PFSK-1 (cell line): ENCODE results near the gene PANK4.

Experiments
- FOXP2 ChIP-seq: optimal IDR thresholded peaks from 2 replicates; pipeline ENCODE3; 2011; ENCODE audit warnings: borderline replicate concordance, control low read depth, inconsistent platforms; ENCODE audit not compliant: insufficient read depth; ENCODE audit errors: extremely low read length, extremely low read depth
- POLR2AphosphoS5 ChIP-seq: IDR thresholded peaks from 2 replicates; pipeline ENCODE4 v1.6.1; 2012; ENCODE audit warnings: low read depth, mild to moderate bottlenecking, control low read depth, low read length, moderate library complexity
- SIN3A ChIP-seq: IDR thresholded peaks from 2 replicates; pipeline ENCODE4 v1.6.1; 2012; ENCODE audit warnings: mild to moderate bottlenecking, low read length, moderate library complexity, borderline replicate concordance; ENCODE audit not compliant: insufficient read depth
- TAF1 ChIP-seq: IDR thresholded peaks from 2 replicates; pipeline ENCODE4 v1.6.1; 2012; ENCODE audit warnings: low read length, control low read depth, borderline replicate concordance; ENCODE audit not compliant: insufficient read depth
- TF ChIP-seq, protein P1 (sequence below), 2 experiments: IDR thresholded peaks; 2 replicates each; pipeline versions ENCODE4 v1.6.1 to v1.8.0; 2011 to 2012; ENCODE audit warnings: low read depth in 2 of 2, low read length in 2 of 2, control low read depth in 1 of 2, inconsistent platforms in 1 of 2, mild to moderate bottlenecking in 1 of 2, moderate library complexity in 1 of 2; ENCODE audit not compliant: insufficient read depth in 1 of 2

DNA sequence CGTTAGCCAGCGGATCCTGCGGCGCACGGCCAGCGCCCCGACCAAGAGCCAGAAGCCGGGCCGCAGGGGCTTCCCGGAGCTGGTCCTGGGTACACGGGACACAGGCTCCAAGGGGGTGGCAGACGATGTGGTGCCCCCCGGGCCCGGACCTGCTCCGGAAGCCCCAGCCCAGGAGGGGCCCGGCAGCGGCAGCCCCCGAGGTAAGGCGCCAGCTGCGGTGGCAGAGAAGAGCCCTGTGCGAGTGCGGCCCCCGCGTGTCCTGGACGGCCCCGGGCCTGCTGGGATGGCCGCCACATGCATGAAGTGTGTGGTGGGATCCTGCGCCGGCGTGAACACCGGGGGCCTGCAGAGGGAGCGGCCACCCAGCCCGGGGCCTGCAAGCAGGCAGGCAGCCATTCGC, 24.2 kb downstream of the PANK4 start:
- TF ChIP-seq, protein P1, sequence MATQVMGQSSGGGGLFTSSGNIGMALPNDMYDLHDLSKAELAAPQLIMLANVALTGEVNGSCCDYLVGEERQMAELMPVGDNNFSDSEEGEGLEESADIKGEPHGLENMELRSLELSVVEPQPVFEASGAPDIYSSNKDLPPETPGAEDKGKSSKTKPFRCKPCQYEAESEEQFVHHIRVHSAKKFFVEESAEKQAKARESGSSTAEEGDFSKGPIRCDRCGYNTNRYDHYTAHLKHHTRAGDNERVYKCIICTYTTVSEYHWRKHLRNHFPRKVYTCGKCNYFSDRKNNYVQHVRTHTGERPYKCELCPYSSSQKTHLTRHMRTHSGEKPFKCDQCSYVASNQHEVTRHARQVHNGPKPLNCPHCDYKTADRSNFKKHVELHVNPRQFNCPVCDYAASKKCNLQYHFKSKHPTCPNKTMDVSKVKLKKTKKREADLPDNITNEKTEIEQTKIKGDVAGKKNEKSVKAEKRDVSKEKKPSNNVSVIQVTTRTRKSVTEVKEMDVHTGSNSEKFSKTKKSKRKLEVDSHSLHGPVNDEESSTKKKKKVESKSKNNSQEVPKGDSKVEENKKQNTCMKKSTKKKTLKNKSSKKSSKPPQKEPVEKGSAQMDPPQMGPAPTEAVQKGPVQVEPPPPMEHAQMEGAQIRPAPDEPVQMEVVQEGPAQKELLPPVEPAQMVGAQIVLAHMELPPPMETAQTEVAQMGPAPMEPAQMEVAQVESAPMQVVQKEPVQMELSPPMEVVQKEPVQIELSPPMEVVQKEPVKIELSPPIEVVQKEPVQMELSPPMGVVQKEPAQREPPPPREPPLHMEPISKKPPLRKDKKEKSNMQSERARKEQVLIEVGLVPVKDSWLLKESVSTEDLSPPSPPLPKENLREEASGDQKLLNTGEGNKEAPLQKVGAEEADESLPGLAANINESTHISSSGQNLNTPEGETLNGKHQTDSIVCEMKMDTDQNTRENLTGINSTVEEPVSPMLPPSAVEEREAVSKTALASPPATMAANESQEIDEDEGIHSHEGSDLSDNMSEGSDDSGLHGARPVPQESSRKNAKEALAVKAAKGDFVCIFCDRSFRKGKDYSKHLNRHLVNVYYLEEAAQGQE (IDR thresholded peaks at IDR 0.05; ENCODE audit: insufficient read depth in 1 of 2, low read depth in 2 of 2, low read length in 2 of 2) = no peak
- no peak for TF ChIP-seq SIN3A
- no peak for TF ChIP-seq TAF1
- no peak for TF ChIP-seq POLR2AphosphoS5
- TF ChIP-seq FOXP2 = no peak
